Rectal smooth muscle tissue (tissue), 1 donor: ENCODE results near the gene A1CF.
"Not testable (repeated sequence)": the region's sequence is repeated elsewhere in the genome, so short reads cannot be mapped to it uniquely, and the experiment has no call there.

Source experiments
- H3K27ac ChIP-seq: one replicate; pipeline ENCODE4 v1.7.0; 2013; ENCODE audit warnings: low read depth, low read length, inconsistent platforms
- H3K27me3 ChIP-seq: one replicate; pipeline ENCODE4 v1.7.0; 2013; ENCODE audit warnings: low read length; ENCODE audit not compliant: control insufficient read depth, insufficient read depth
- H3K36me3 ChIP-seq: one replicate; pipeline ENCODE4 v1.7.0; 2013; ENCODE audit warnings: low read length; ENCODE audit not compliant: control insufficient read depth, insufficient read depth
- H3K4me1 ChIP-seq: one replicate; pipeline ENCODE4 v1.7.0; 2013; ENCODE audit warnings: low read length; ENCODE audit not compliant: control insufficient read depth, insufficient read depth
- H3K4me3 ChIP-seq: one replicate; pipeline ENCODE4 v1.7.0; 2013; ENCODE audit warnings: low read length
- H3K9ac ChIP-seq: one replicate; pipeline ENCODE4 v1.7.0; 2013; ENCODE audit warnings: low read length

The A1CF gene

GRCh38 chr10:50807851-50808776 lies 77.3 kb downstream of the A1CF start:
- Histone ChIP-seq H3K4me3 (no peak overlapping the region), H3K27me3 (no peaks in the 10 kb centered on the region), H3K9ac (no peak overlapping the region), H3K36me3 (no peaks in the 10 kb centered on the region), H3K27ac (no peak overlapping the region), H3K4me1 (no peaks in the 10 kb centered on the region)

- Histone ChIP-seq H3K4me3 (no peak overlapping the region), H3K36me3 (no peaks in the 10 kb centered on the region), H3K9ac (no peak overlapping the region)
Observed at GRCh38 chr10:50805981-50806622, 79.3 kb downstream of the A1CF start.

GRCh38 chr10:50799595-50799994 lies 85.8 kb downstream of the A1CF start:
- H3K4me3 ChIP-seq: no peak overlapping the region
- H3K4me1 ChIP-seq: no peaks in the 10 kb centered on the region
- no peaks in the 10 kb centered on the region for H3K27me3 ChIP-seq
- H3K9ac ChIP-seq: no peak overlapping the region
- H3K36me3 ChIP-seq: no peaks in the 10 kb centered on the region
- no peak overlapping the region for H3K27ac ChIP-seq

More at GRCh38 chr10:50805981-50806622, 79.3 kb downstream of the A1CF start:
- Histone ChIP-seq H3K4me1 (no peaks in the 10 kb centered on the region), H3K27ac (no peak overlapping the region), H3K27me3 (no peaks in the 10 kb centered on the region)

GRCh38 chr10:50798297-50798696 lies 87.1 kb downstream of the A1CF start:
- Histone ChIP-seq H3K9ac (no peak overlapping the region), H3K4me3 (no peak overlapping the region), H3K27ac (no peak overlapping the region), H3K27me3 (no peaks in the 10 kb centered on the region), H3K4me1 (no peaks in the 10 kb centered on the region), H3K36me3 (no peaks in the 10 kb centered on the region)

- no peak overlapping the region for H3K4me3 ChIP-seq
- no peak overlapping the region for H3K9ac ChIP-seq
- no peaks in the 10 kb centered on the region for H3K4me1 ChIP-seq
- H3K36me3 ChIP-seq: no peaks in the 10 kb centered on the region
- H3K27ac ChIP-seq: no peak overlapping the region
- H3K27me3 ChIP-seq: no peaks in the 10 kb centered on the region
Observed at GRCh38 chr10:50796693-50797092, 88.7 kb downstream of the A1CF start.

- no peak overlapping the region for H3K4me3 ChIP-seq
- no peaks in the 10 kb centered on the region for H3K36me3 ChIP-seq
- no peak overlapping the region for H3K9ac ChIP-seq
- no peaks in the 10 kb centered on the region for H3K4me1 ChIP-seq
- no peak overlapping the region for H3K27ac ChIP-seq
- no peaks in the 10 kb centered on the region for H3K27me3 ChIP-seq
Observed at GRCh38 chr10:50794490-50794889, 90.9 kb downstream of the A1CF start.

GRCh38 chr10:50788951-50789945 lies 96.2 kb downstream of the A1CF start:
- no peak overlapping the region for H3K27ac ChIP-seq
- H3K9ac ChIP-seq: no peak overlapping the region
- no peaks in the 10 kb centered on the region for H3K36me3 ChIP-seq
- H3K27me3 ChIP-seq: no peaks in the 10 kb centered on the region
- no peaks in the 10 kb centered on the region for H3K4me1 ChIP-seq
- no peak overlapping the region for H3K4me3 ChIP-seq

- not testable (repeated sequence) for H3K9ac ChIP-seq, H3K27me3 ChIP-seq, H3K27ac ChIP-seq, H3K4me3 ChIP-seq, H3K4me1 ChIP-seq, H3K36me3 ChIP-seq
Observed at GRCh38 chr10:50787962-50788361, 97.5 kb downstream of the A1CF start.

- H3K4me3 ChIP-seq, H3K9ac ChIP-seq, H3K27me3 ChIP-seq: not testable (repeated sequence)
Observed at GRCh38 chr10:50782017-50782416, 103.4 kb downstream of the A1CF start.

GRCh38 chr10:50780036-50780435 lies 105.4 kb downstream of the A1CF start:
- H3K27ac ChIP-seq, H3K27me3 ChIP-seq, H3K36me3 ChIP-seq, H3K4me3 ChIP-seq, H3K9ac ChIP-seq, H3K4me1 ChIP-seq: not testable (repeated sequence)

More at GRCh38 chr10:50782017-50782416, 103.4 kb downstream of the A1CF start:
- not testable (repeated sequence) for H3K27ac ChIP-seq, H3K36me3 ChIP-seq, H3K4me1 ChIP-seq

GRCh38 chr10:50774868-50775267 lies 110.6 kb downstream of the A1CF start:
- H3K4me3 ChIP-seq, H3K4me1 ChIP-seq, H3K36me3 ChIP-seq, H3K27me3 ChIP-seq, H3K27ac ChIP-seq, H3K9ac ChIP-seq: not testable (repeated sequence)

- not testable (repeated sequence) for H3K27ac ChIP-seq, H3K4me3 ChIP-seq, H3K9ac ChIP-seq, H3K27me3 ChIP-seq, H3K4me1 ChIP-seq, H3K36me3 ChIP-seq
Observed at GRCh38 chr10:50772042-50772441, 113.4 kb downstream of the A1CF start.
